K562 (cell line): ENCODE results near the gene CIAO3. TPM values are rescaled to one million over a fixed set of nuclear protein-coding genes. Genes with fewer than 3 reads are reported as not detected.

Experiments used
- ATAC-seq: fragments of 200-7000 bp; cut with Tn5 transposase; 3 replicates; pipeline ENCODE4 v1.9.1; 2020; ENCODE audit warnings: moderate library complexity
- BruUV-seq: library from RNA; stranded (reverse); fragments of 400-500 nt; replicated peaks from 2 replicates; lab custom pipeline; 2021; lab: Mats Ljungman, UMichigan
- CTCF ChIA-PET: fragments of 300-600 bp; formaldehyde crosslinking; extraction: SDS; loops from one replicate; lab custom pipeline; 2021; ENCODE audit warnings: low intra/inter-chr PET ratio; lab: Yijun Ruan, JAX
- POLR2A ChIA-PET: fragments of 300-600, 350-650 bp; sonication (Branson Sonifier 250); formaldehyde crosslinking; extraction: SDS; loops from one replicate; lab custom pipeline; 2021; ENCODE audit warnings: antibody characterized with exemption, inconsistent platforms; lab: Yijun Ruan, JAX
- DNase-seq, 4 experiments: peaks; one replicate each; pipeline versions ENCODE4 v3.0.0 to v3.0.0-alpha.2; 2011 to 2018; ENCODE audit warnings: low spot score in 3 of 4, mixed read lengths in 3 of 4; ENCODE audit errors: extremely low read depth in 1 of 4
- FAIRE-seq: peaks from 2 replicates; lab custom pipeline; 2011; peaks lifted over from hg19 to GRCh38; lab: Jason Lieb, UNC
- H2AFZ ChIP-seq: 2 replicates; pipeline ENCODE4 v1.6.0; 2011; ENCODE audit warnings: low read depth, low read length, control low read depth, inconsistent platforms
- H3K27ac ChIP-seq: fragments of 200-600 bp; 3 replicates; pipeline ENCODE4 v1.8.0; 2011; ENCODE audit warnings: low read depth, mild to moderate bottlenecking, control low read depth, inconsistent platforms, low read length, moderate library complexity, mixed read lengths; ENCODE audit errors: extremely low read depth
- H3K27me3 ChIP-seq, 2 experiments: fragments of 300-600 bp in 1 of 2; 2 replicates in 1 of 2; 3 replicates in 1 of 2; pipeline versions ENCODE4 v1.6.0 to v1.8.0; 2011; ENCODE audit warnings: inconsistent platforms in 2 of 2, low read length in 2 of 2, mild to moderate bottlenecking in 1 of 2, mixed read lengths in 1 of 2, moderate library complexity in 1 of 2; ENCODE audit not compliant: control insufficient read depth in 2 of 2, insufficient read depth in 2 of 2
- H3K36me3 ChIP-seq: fragments of 300-600 bp; 3 replicates; pipeline ENCODE4 v1.8.0; 2011; ENCODE audit warnings: mild to moderate bottlenecking, low read length, inconsistent platforms; ENCODE audit not compliant: control insufficient read depth, insufficient read depth
- H3K4me1 ChIP-seq, 2 experiments: fragments of 200-600 bp in 1 of 2; replicated peaks in 1 of 2; 2 replicates in 1 of 2; 3 replicates in 1 of 2; pipeline versions ENCODE4 v1.5.1 to v1.8.0; 2011; ENCODE audit warnings: inconsistent platforms in 2 of 2, low read length in 2 of 2, mild to moderate bottlenecking in 1 of 2, mixed read lengths in 1 of 2, moderate library complexity in 1 of 2; ENCODE audit not compliant: control insufficient read depth in 2 of 2, insufficient read depth in 2 of 2
- H3K4me2 ChIP-seq: 2 replicates; pipeline ENCODE4 v1.6.1; 2011; ENCODE audit warnings: low read length, control low read depth, inconsistent platforms, mixed read lengths; ENCODE audit not compliant: insufficient read depth
- H3K4me3 ChIP-seq: fragments of 200-600 bp; sonication (generic), shearing (Covaris generic); 2 replicates; pipeline ENCODE4 v1.5.1; 2016; ENCODE audit warnings: control low read depth, inconsistent platforms
- H3K79me2 ChIP-seq: fragments of 200-600 bp; 3 replicates; pipeline ENCODE4 v1.8.0; 2011; ENCODE audit warnings: low read length, inconsistent platforms; ENCODE audit not compliant: control insufficient read depth, insufficient read depth
- H3K9ac ChIP-seq, 2 experiments: 2 replicates each; pipeline versions ENCODE4 v1.6.0 to v1.6.1; 2011; ENCODE audit warnings: low read depth in 2 of 2, low read length in 2 of 2, control low read depth in 1 of 2, inconsistent platforms in 1 of 2, mild to moderate bottlenecking in 1 of 2, mixed read lengths in 1 of 2; ENCODE audit not compliant: insufficient read depth in 1 of 2
- H3K9me1 ChIP-seq: one replicate; pipeline ENCODE4 v1.6.0; 2011; ENCODE audit warnings: inconsistent platforms, mild to moderate bottlenecking, low read length, moderate library complexity; ENCODE audit not compliant: control insufficient read depth, insufficient read depth
- H3K9me3 ChIP-seq: replicated peaks from 2 replicates; pipeline ENCODE4 v1.5.1; 2011; ENCODE audit warnings: low read depth, low read length, inconsistent platforms; ENCODE audit not compliant: control insufficient read depth, insufficient read depth
- H4K20me1 ChIP-seq: replicated peaks from 2 replicates; pipeline ENCODE4 v1.6.1; 2011; ENCODE audit warnings: low read length, inconsistent platforms, mixed read lengths; ENCODE audit not compliant: control insufficient read depth, insufficient read depth
- CSDE1 ChIP-seq, 2 experiments: fragments of 450-650 bp; IDR thresholded peaks; 2 replicates each; pipeline ENCODE4 v1.6.1; 2016; ENCODE audit warnings: mild to moderate bottlenecking in 1 of 2
- POLR2AphosphoS2 ChIP-seq: IDR thresholded peaks from 2 replicates; pipeline ENCODE4 v1.6.1; 2012; ENCODE audit warnings: low read length, improper control_type of control experiment
- RBFOX2 ChIP-seq: fragments of 200-400 bp; formaldehyde crosslinking; IDR thresholded peaks from 2 replicates; pipeline ENCODE4 v1.6.1; 2017; ENCODE audit warnings: low read depth, mild to moderate bottlenecking, low read length, moderate library complexity
- WGBS: fragments of 100-300 bp; shearing (Covaris generic); methylation state at CpG from one replicate; pipeline ENCODE4 v1.1.6; 2016; ENCODE audit warnings: low coverage, mixed read lengths; ENCODE audit not compliant: insufficient coverage; ENCODE audit errors: missing lambda C conversion rate; 5-methylcytosine and 5-hydroxymethylcytosine counted together
- in situ Hi-C: fragments of 300-500 bp; cut with MboI; formaldehyde crosslinking; loops from 4 replicates; pipeline ENCODE4 v1.15.0; 2018; ENCODE audit warnings: inconsistent platforms, mixed read lengths
- intact Hi-C: fragments of 100-400 bp; cut with micrococcal nuclease; formaldehyde crosslinking; loops from 2 replicates; pipeline ENCODE4 v1.14.2; 2022
- polyA plus RNA-seq, 8 experiments: library from polyadenylated mRNA; depleted of rRNA in 4 of 8; stranded (reverse) in 5 of 8; unstranded in 3 of 8; fragments of >200 nt; fragmentation: Nextera tagmentation in 2 of 8; fragmentation: Illumina TruSeq in 1 of 8; extraction: Ambion mirVana in 2 of 8; extraction: Trizol in 1 of 8; gene quantifications; 2 replicates each; pipeline versions ENCODE4 v1.2.1 to v1.2.3, GENCODE V29; 2011 to 2014; ENCODE audit warnings: inconsistent platforms in 1 of 8, missing spikeins in 1 of 8
- total RNA-seq, 7 experiments: library from RNA; depleted of rRNA in 6 of 7; stranded (reverse); fragments of >200 nt in 6 of 7; fragmentation: Illumina TruSeq in 2 of 7; extraction: Trizol in 2 of 7; gene quantifications; 2 replicates each; pipeline versions ENCODE4 v1.2.1 to v1.2.3, GENCODE V29; 2011 to 2021; ENCODE audit warnings: low replicate concordance in 1 of 7

CIAO3 gene
- total and polyA plus RNA-seq, 9 of the 15 experiments (the other 6 are each of a cell fraction or from before 2014, with no cell fraction given): 2.2 to 35.6 (median 18.7) TPM

- intact Hi-C loops (no loop called here), in situ Hi-C loops (loop anchor here (5.0 kb wide), 2 partner anchors 47 to 77 kb away; partner anchors contain the start of gene CIAO3)
- Histone ChIP-seq H3K36me3 (peaks cover 76% of the 10 kb centered on the region; the same call in 2 of the 3 replicates), H3K9me3 (no peaks in the 10 kb centered on the region), H3K27ac (peak overlapping the region; percentile 83; the same call in 2 of the 3 replicates), H3K9me1 (no peaks in the 10 kb centered on the region), H3K79me2 (peaks cover 29% of the 10 kb centered on the region), H2AFZ (peak overlapping the region; percentile 90; the same call in 1 of the 2 replicates), H3K9ac (peak overlapping the region; percentile 81 to 98), H3K27me3 (no peaks in the 10 kb centered on the region), H3K4me1 (peaks cover 11 to 94% of the 10 kb centered on the region in 2 experiments; a peak in 4 of 5 replicates), H3K4me3 (peak overlapping the region; percentile 89), H4K20me1 (peaks cover 4% of the 10 kb centered on the region; the same call in 1 of the 2 replicates), H3K4me2 (peak overlapping the region; percentile 84)
- ChIA-PET POLR2A (interaction anchor here (0.7 to 1.3 kb wide), 4 partner anchors 13 to 82 kb away, joined by 3 to 5 read pairs (median 3); no protein-coding TSS in a partner anchor), CTCF (interaction anchor here (0.6 kb wide), 1 partner anchor 81 kb away, joined by 5 read pairs; no protein-coding TSS in a partner anchor)
- DNase-seq (no peak), ATAC-seq (no peak), FAIRE-seq (no peak)
- TF ChIP-seq CSDE1 (IDR thresholded peaks at IDR 0.05) (no peak), RBFOX2 (0 out of 2 replicates have a peak, but pooled peaks have one; percentile 11), POLR2AphosphoS2 (no peak)
- BruUV-seq: no TSS peak
- 47% methylated on average over 32 of the region's 33 CpGs for WGBS
Observed at GRCh38 chr16:789191-789850, 48.5 kb upstream of the CIAO3 start.
